ENCODE results near the gene PHC2. TPM values are rescaled to one million over a fixed set of nuclear protein-coding genes. Genes with fewer than 3 reads are reported as not detected.

PHC2 gene
- total RNA-seq, 1 donor from 2014 or later, result 91.5 TPM

DNA sequence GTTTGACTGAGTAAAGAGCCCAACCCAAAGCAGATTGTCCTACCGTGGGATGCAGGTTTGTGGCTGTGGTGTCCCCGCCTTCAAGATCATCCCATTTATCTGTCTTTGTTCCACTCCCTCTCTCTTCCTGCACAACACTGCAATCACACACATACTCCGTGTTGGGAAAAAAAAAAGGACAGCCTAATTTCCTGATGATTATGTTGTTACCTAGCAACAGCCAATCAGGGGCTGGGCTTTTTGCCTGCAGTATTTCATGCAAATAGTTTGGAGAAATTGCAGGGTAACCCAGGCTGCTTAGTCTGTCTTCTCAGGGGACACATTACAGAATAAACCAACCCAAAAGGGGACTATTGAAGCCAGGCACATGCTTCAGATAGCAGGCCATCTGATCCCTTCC lies 38.3 kb downstream of the PHC2 start:
- H3K36me3 Mint-ChIP-seq (ENCODE audit: low read depth), result no peaks in the 10 kb centered on the region
- H3K4me3 Mint-ChIP-seq (ENCODE audit: unreplicated experiment), result no peak overlapping the region
- TF ChIP-seq, protein P1, sequence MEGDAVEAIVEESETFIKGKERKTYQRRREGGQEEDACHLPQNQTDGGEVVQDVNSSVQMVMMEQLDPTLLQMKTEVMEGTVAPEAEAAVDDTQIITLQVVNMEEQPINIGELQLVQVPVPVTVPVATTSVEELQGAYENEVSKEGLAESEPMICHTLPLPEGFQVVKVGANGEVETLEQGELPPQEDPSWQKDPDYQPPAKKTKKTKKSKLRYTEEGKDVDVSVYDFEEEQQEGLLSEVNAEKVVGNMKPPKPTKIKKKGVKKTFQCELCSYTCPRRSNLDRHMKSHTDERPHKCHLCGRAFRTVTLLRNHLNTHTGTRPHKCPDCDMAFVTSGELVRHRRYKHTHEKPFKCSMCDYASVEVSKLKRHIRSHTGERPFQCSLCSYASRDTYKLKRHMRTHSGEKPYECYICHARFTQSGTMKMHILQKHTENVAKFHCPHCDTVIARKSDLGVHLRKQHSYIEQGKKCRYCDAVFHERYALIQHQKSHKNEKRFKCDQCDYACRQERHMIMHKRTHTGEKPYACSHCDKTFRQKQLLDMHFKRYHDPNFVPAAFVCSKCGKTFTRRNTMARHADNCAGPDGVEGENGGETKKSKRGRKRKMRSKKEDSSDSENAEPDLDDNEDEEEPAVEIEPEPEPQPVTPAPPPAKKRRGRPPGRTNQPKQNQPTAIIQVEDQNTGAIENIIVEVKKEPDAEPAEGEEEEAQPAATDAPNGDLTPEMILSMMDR (IDR thresholded peaks at IDR 0.05), result no peak
- H3K27ac Mint-ChIP-seq (ENCODE audit: unreplicated experiment), result no peak overlapping the region
- peaks cover 42% of the 10 kb centered on the region for H3K4me1 Mint-ChIP-seq (ENCODE audit: low read depth)
- peaks cover 3% of the 10 kb centered on the region for H3K9me3 Mint-ChIP-seq (ENCODE audit: low read depth)
- DNase-seq (ENCODE audit: low spot score), result no peak
- no peaks in the 10 kb centered on the region for H3K27me3 Mint-ChIP-seq (ENCODE audit: low read depth)

DNA sequence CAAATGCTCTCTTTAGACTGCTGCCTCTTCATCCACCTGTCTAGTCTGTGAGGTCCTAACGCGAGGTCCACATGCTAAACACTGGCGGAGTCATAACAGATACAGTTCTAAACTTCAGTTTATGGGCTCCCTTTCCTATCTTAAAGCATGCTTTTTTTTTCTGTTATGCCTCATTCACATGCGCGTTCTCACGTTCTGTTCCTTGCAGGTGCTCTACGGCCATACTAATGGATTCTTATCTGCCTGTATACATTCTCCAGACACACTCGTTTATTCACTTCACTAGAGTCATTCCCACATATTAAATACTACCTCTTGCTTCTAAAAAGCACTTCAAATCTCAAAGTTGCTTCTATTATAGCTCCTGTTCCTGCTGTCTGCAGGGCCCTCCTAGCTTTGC lies 38.7 kb downstream of the PHC2 start:
- no peak overlapping the region for H3K27ac Mint-ChIP-seq (ENCODE audit: unreplicated experiment)
- peaks cover 44% of the 10 kb centered on the region for H3K4me1 Mint-ChIP-seq (ENCODE audit: low read depth)
- H3K9me3 Mint-ChIP-seq (ENCODE audit: low read depth), result peaks cover 3% of the 10 kb centered on the region
- no peaks in the 10 kb centered on the region for H3K36me3 Mint-ChIP-seq (ENCODE audit: low read depth)
- no peak for DNase-seq (ENCODE audit: low spot score)
- TF ChIP-seq, protein P1 (IDR thresholded peaks at IDR 0.05), result no peak
- H3K27me3 Mint-ChIP-seq (ENCODE audit: low read depth), result no peaks in the 10 kb centered on the region
- H3K4me3 Mint-ChIP-seq (ENCODE audit: unreplicated experiment), result no peak overlapping the region

DNA sequence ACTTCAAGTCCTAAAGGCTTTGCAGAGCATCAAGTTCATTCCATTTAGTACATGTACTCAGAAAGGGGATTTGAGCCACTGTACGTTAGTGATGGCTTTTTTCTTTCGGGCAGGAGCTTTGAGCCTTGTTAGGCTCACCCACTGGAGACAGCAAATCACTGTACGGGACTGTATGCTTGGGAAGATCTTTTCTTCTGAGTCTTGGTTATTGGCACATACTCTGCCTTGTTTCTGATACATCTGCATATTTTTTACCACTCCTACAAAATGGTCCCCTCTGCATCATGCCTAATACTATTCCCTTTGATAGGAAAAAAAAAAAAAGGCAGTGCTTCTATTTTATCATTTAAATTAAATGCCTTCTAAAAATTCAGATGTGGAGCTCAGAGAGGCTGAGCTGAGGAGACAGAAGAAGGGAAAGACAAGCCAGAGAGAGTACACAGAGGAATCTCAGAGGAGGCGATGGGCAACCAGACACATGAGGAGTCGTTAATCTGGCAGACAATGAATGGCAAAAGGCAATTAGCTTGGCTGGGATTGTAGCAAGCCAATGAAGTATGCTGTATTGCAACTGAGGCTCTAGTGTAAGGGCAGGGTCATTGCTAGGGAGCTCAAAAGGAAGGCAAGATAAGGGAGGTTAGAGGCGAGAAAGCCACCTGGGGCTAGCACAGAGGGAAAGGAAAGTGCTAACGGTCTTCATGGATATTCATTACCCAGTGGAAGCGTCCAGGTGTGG lies 39.4 kb downstream of the PHC2 start:
- TF ChIP-seq, protein P1 (IDR thresholded peaks at IDR 0.05), result no peak
- Mint-ChIP-seq H3K27me3 (ENCODE audit: low read depth) (no peaks in the 10 kb centered on the region), H3K36me3 (ENCODE audit: low read depth) (no peaks in the 10 kb centered on the region), H3K9me3 (ENCODE audit: low read depth) (peaks cover 3% of the 10 kb centered on the region), H3K4me3 (ENCODE audit: unreplicated experiment) (no peak overlapping the region), H3K27ac (ENCODE audit: unreplicated experiment) (no peak overlapping the region), H3K4me1 (ENCODE audit: low read depth) (peaks cover 44% of the 10 kb centered on the region)
- DNase-seq (ENCODE audit: low spot score), result no peak

DNA sequence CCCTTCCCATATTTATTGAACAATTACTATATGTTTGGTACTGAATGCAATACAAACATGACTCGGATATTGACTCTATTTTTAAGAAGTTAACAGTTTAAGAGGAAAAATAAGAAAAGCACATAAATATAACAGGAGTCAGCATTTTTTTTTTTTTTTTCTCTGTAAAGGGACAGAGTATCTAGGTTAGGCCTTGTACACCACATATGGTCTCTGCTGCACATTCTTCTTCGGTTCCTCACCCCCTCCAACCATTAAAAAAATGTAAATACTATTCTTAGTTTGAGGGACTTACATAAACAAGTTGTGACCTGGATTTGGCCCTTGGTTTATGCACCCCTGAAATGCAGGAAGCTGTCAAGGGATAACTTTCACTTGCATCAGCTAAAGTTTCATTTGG lies 40.4 kb downstream of the PHC2 start:
- Mint-ChIP-seq H3K27me3 (ENCODE audit: low read depth) (no peaks in the 10 kb centered on the region), H3K9me3 (ENCODE audit: low read depth) (peaks cover 3% of the 10 kb centered on the region), H3K27ac (ENCODE audit: unreplicated experiment) (peak overlapping the region; percentile 37), H3K36me3 (ENCODE audit: low read depth) (no peaks in the 10 kb centered on the region), H3K4me3 (ENCODE audit: unreplicated experiment) (no peak overlapping the region), H3K4me1 (ENCODE audit: low read depth) (peaks cover 44% of the 10 kb centered on the region)
- TF ChIP-seq, protein P1 (IDR thresholded peaks at IDR 0.05), result no peak
- DNase-seq (ENCODE audit: low spot score), result no peak

DNA sequence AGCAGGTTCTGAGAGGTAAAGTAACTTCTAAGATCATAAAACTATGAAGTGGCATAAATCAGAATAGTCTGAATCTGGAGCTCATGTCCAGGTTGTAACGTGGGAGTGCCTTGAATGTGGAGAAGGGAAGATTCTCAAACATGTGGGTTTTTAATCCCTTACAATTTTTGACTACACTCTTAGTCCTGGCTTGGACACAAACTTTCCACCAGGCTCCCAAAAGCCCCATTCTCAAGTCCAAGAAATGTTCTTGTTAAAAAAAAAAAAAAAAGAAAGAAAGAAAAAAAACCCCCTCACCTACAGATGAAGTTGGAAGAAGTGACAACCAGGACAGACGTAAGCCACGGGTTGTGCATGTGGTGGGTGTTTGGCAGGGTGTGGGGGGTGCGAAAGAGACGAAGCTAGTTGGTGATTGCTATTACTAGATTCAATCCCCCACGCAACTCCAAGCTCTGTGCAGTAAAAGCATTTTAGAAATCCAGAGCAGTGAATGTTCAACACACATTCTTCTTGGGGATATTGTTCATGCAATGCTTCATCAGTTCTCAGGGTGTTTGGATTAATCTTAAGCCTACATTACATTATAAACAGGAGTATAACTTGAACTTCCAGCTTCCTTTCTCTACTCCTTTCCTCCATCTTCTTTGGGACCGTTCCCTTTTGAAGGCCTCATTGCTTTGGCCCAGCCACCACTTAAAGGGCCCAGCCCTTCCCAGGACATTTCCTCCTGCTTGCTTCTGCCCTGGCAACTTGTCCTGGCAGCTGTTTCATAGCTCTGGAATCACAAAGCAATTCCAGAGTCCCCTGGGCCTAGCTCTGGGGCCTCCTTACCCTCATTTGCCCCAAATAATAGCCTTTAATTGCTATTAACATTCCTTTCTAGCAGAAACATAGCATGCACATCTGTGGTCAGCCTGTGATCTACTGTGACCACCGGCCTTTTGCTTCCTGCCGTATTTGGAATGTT lies 41.8 kb downstream of the PHC2 start:
- DNase-seq (ENCODE audit: low spot score), result no peak
- Mint-ChIP-seq H3K27me3 (ENCODE audit: low read depth) (no peaks in the 10 kb centered on the region), H3K4me1 (ENCODE audit: low read depth) (peaks cover 48% of the 10 kb centered on the region), H3K9me3 (ENCODE audit: low read depth) (no peaks in the 10 kb centered on the region), H3K36me3 (ENCODE audit: low read depth) (no peaks in the 10 kb centered on the region), H3K4me3 (ENCODE audit: unreplicated experiment) (no peak overlapping the region), H3K27ac (ENCODE audit: unreplicated experiment) (peak overlapping the region; percentile 93)
- TF ChIP-seq, protein P1 (IDR thresholded peaks at IDR 0.05), result no peak

All from chondrocyte (in vitro differentiated cells).